LNCaP clone FGC (cell line): ENCODE measurements around the gene CDKL5.

ENCODE experiments used
- DNase-seq: peaks from one replicate; pipeline ENCODE4 v3.0.0-alpha.2; 2011; ENCODE audit warnings: low read depth
- H3K4me3 ChIP-seq: 2 replicates; pipeline ENCODE4 v1.5.1; 2011; ENCODE audit warnings: mild to moderate bottlenecking, low read depth, low read length, control low read depth
- TF ChIP-seq, protein P1 (sequence below): IDR thresholded peaks from 2 replicates; pipeline ENCODE4 v1.5.1; 2012; ENCODE audit warnings: mild to moderate bottlenecking; ENCODE audit not compliant: control insufficient read depth, insufficient read depth; ENCODE audit errors: extremely low read depth

Gene CDKL5

DNA sequence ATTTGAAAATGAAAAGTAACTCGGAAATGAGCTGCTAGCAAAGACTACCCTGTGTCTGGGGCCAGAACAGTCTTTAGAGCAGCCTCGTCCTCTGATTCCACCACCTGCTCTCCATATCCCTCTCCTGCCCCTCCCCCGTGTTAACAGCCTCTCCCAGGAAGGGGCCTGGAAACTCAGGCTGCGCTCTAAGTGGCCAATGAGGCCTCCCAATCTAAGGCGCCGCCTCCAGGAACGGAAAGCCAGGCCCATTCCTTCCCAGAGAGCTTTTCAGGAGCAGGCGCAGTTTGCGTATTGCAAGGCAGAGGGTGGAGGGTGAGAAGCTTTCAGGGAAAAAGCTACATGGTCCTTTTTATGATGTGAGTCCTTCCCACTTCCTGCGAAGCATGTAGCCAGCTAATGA lies 215.3 kb downstream of the CDKL5 start:
- H3K4me3 ChIP-seq = no peak overlapping the region
- DNase-seq = no peak
- TF ChIP-seq, protein P1, sequence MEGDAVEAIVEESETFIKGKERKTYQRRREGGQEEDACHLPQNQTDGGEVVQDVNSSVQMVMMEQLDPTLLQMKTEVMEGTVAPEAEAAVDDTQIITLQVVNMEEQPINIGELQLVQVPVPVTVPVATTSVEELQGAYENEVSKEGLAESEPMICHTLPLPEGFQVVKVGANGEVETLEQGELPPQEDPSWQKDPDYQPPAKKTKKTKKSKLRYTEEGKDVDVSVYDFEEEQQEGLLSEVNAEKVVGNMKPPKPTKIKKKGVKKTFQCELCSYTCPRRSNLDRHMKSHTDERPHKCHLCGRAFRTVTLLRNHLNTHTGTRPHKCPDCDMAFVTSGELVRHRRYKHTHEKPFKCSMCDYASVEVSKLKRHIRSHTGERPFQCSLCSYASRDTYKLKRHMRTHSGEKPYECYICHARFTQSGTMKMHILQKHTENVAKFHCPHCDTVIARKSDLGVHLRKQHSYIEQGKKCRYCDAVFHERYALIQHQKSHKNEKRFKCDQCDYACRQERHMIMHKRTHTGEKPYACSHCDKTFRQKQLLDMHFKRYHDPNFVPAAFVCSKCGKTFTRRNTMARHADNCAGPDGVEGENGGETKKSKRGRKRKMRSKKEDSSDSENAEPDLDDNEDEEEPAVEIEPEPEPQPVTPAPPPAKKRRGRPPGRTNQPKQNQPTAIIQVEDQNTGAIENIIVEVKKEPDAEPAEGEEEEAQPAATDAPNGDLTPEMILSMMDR = no peak

DNA sequence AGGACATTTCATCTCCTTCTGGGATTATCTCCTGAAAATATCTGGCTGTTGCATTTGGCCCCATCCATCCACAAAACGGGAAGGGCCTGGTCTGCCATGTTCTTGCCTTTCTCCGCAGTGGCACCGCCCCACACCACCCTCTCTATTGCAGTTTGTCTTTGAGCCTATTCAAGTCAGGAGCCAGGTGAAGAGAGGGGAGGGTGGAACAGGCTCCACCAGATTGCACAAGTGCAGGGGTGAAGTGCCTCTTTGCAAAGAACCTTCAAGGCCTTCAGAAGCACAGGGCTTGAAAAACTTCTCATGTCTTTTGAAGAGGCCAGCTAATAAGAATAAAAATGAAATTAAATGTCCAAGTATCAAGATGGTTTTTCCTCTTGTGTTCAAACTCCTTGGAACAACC lies 217.8 kb downstream of the CDKL5 start:
- TF ChIP-seq, protein P1 = no peak
- no peak overlapping the region for H3K4me3 ChIP-seq
- DNase-seq = no peak

DNA sequence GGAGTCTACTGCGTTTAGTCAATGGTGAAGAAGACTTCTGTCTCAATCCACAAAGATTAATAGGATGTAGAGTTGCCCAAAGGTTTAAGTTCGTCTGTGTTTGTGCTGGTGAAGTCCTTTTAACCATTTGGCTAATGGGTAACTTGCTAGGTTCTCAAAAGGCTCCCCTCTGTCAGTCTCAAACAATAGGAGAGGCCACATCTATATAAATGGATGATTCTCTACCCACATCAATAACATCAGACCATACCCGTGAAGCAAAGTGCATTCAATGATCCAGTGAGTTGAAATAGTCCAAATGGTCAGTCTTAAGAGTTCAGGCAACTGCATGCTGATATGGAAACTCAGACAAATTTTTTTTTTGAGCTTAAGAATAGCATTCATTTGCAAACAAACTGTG lies 218.4 kb downstream of the CDKL5 start:
- TF ChIP-seq, protein P1 = no peak
- no peak overlapping the region for H3K4me3 ChIP-seq
- DNase-seq = no peak

DNA sequence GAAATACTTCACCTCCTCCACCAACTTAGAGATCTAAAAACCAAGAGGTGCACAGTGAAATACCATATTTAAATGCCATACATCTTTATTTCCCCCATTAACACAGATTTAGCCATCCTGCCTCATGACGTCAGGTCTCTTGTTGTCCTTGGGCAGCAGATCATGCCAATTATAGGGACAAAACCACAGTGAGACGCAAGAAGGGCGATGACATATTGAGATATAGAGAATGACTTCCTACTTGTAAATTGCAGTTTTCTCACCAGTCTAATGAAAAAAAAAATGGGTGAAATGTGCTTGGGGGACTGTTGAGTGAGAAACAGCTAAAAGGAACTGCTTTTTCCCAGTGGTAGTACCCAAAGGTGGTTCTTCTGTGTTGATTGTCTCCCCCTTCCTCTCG lies 222.2 kb downstream of the CDKL5 start:
- H3K4me3 ChIP-seq = no peak overlapping the region
- TF ChIP-seq, protein P1 = no peak
- no peak for DNase-seq

DNA sequence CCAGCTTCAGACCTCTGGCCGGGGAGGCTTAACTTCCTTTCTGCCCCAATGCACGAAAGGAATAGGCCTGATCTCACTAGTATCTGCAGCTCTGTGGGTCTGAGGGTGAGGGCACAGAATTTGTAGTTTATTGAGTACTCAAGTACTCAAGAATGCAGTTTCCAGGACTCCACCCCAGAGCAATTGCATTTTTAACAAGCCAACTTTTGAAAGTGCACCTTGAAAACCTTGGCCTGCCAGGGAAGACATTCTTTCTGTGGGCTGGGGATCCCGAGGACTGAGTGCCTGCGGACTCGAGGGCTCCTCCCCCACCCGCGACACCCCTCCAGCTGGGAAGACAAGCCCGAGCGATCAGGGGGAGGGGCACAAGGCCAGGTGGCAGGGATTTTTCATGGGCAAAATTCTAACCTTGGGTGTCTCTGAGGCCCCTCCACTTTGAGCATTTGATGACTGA lies 224.1 kb downstream of the CDKL5 start:
- H3K4me3 ChIP-seq = no peak overlapping the region
- TF ChIP-seq, protein P1 = no peak
- DNase-seq = no peak

DNA sequence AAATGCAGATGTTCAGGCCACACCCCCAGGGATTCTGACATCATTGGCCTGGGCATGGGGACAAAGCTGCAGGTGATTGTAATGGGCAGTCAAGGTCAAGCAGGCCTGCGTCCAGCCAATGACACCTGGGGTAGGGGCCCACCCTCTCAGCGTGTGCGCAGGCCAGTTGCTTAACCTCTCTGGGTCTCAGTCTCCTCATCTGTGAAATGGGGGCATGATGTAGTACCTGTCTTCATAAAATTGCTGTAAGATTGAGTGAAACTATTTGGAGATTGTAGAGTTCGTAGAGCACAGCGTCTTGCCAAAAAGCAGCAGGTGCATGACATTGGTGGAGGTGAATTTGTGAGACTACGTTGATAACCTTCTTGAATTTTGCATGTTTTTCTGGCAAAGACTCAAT lies 225.3 kb downstream of the CDKL5 start:
- TF ChIP-seq, protein P1 = no peak
- H3K4me3 ChIP-seq = no peak overlapping the region

DNA sequence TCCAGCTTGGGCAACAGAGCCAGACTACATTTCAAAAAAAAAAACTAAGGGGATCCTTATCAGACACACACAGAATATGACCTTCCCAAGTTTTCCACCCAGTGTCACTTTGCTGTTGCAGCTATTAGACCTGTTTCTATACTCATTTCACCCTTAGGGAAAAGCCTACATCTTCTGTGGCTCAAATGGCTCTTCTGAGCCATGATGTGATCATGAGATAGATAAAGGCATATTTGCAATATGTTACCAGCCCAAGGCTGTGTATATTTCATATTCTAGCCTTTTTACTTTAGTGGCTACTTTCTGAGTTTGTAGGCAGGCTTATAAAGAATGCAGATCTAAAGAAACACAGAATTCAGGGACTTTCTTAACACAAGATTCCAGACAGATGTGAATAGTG lies 227.2 kb downstream of the CDKL5 start:
- no peak overlapping the region for H3K4me3 ChIP-seq
- DNase-seq = no peak
- TF ChIP-seq, protein P1 = no peak

More for the DNA sequence above, 225.3 kb downstream of the CDKL5 start:
- DNase-seq = no peak
